Calu3 (cell line): ENCODE data around the gene MAP3K20. TPM values are rescaled to one million over a fixed set of nuclear protein-coding genes. Genes with fewer than 3 reads are reported as not detected.
A peak's percentile ranks its signal among the peaks of the same experiment; 100 is the strongest.

Experiments used
- BruUV-seq: library from RNA; stranded (reverse); fragments of 400-500 nt; replicated peaks from 2 replicates; lab custom pipeline; 2021; lab: Mats Ljungman, UMichigan
- CTCF ChIA-PET: fragments of 300-600 bp; sonication (Branson Sonifier 250); formaldehyde crosslinking; loops from one replicate; lab custom pipeline; 2022; ENCODE audit warnings: antibody characterized with exemption; lab: Charles Lee
- DNase-seq: peaks from one replicate; pipeline ENCODE4 v3.0.0; 2022
- H3K27ac Mint-ChIP-seq: one replicate; pipeline ENCODE4 v1.8.0; 2022; ENCODE audit warnings: mixed read lengths; ENCODE audit not compliant: unreplicated experiment
- H3K27me3 Mint-ChIP-seq: one replicate; pipeline ENCODE4 v1.8.0; 2022; ENCODE audit warnings: mixed read lengths; ENCODE audit not compliant: unreplicated experiment
- H3K36me3 Mint-ChIP-seq: one replicate; pipeline ENCODE4 v1.8.0; 2022; ENCODE audit warnings: mild to moderate bottlenecking, moderate library complexity, mixed read lengths; ENCODE audit not compliant: insufficient read depth, unreplicated experiment
- H3K4me1 Mint-ChIP-seq: one replicate; pipeline ENCODE4 v1.8.0; 2022; ENCODE audit warnings: mild to moderate bottlenecking, low read depth, mixed read lengths; ENCODE audit not compliant: unreplicated experiment
- H3K4me3 Mint-ChIP-seq: one replicate; pipeline ENCODE4 v1.8.0; 2022; ENCODE audit warnings: mild to moderate bottlenecking, low read depth, moderate library complexity, mixed read lengths; ENCODE audit not compliant: unreplicated experiment
- H3K9me3 Mint-ChIP-seq: one replicate; pipeline ENCODE4 v1.8.0; 2022; ENCODE audit warnings: low read depth, mixed read lengths; ENCODE audit not compliant: unreplicated experiment
- intact Hi-C: fragments of 100-400 bp; cut with micrococcal nuclease; formaldehyde crosslinking; loops from one replicate; pipeline ENCODE4 v1.10.0; 2022; ENCODE audit not compliant: unreplicated experiment
- total RNA-seq: library from RNA; stranded (reverse); gene quantifications from 2 replicates; pipeline ENCODE4 v1.2.3, GENCODE V29; 2022
- TF ChIP-seq, protein P1 (sequence below): fragments of 200-600 bp; IDR thresholded peaks from one replicate; pipeline ENCODE4 v1.8.0; 2022; ENCODE audit warnings: antibody characterized with exemption; ENCODE audit not compliant: unreplicated experiment

The MAP3K20 gene
- total RNA-seq, 1 experiment from 2014 or later, result 37.0 TPM

DNA sequence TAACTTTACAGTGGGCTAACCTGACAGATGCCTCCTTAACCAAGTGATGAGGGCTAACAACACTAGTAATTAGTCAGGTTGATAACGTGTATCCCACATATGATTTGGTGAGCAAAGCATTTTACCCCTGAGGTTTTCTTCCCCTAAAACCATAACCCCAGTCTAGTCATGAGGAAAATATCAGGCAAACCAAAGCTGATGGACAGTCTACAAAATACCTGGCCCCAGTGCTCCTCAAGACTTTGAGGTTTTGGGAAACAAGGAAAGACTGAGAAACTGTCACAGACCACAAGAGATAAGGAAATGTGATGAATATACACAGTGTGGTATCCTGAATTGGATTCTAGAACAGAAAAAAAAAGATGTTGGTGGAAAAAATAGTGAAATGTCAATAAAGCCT, 28.5 kb downstream of the MAP3K20 start:
- intact Hi-C loops, result no loop called here
- H3K36me3 Mint-ChIP-seq, result no peaks in the 10 kb centered on the region
- no peak overlapping the region for H3K27ac Mint-ChIP-seq
- DNase-seq, result no peak
- BruUV-seq, result no TSS peak
- no peaks in the 10 kb centered on the region for H3K9me3 Mint-ChIP-seq
- no peaks in the 10 kb centered on the region for H3K27me3 Mint-ChIP-seq
- CTCF ChIA-PET, result no interaction called here
- no peak overlapping the region for H3K4me3 Mint-ChIP-seq
- TF ChIP-seq, protein P1, sequence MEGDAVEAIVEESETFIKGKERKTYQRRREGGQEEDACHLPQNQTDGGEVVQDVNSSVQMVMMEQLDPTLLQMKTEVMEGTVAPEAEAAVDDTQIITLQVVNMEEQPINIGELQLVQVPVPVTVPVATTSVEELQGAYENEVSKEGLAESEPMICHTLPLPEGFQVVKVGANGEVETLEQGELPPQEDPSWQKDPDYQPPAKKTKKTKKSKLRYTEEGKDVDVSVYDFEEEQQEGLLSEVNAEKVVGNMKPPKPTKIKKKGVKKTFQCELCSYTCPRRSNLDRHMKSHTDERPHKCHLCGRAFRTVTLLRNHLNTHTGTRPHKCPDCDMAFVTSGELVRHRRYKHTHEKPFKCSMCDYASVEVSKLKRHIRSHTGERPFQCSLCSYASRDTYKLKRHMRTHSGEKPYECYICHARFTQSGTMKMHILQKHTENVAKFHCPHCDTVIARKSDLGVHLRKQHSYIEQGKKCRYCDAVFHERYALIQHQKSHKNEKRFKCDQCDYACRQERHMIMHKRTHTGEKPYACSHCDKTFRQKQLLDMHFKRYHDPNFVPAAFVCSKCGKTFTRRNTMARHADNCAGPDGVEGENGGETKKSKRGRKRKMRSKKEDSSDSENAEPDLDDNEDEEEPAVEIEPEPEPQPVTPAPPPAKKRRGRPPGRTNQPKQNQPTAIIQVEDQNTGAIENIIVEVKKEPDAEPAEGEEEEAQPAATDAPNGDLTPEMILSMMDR, result no peak
- H3K4me1 Mint-ChIP-seq, result peaks cover 41% of the 10 kb centered on the region

DNA sequence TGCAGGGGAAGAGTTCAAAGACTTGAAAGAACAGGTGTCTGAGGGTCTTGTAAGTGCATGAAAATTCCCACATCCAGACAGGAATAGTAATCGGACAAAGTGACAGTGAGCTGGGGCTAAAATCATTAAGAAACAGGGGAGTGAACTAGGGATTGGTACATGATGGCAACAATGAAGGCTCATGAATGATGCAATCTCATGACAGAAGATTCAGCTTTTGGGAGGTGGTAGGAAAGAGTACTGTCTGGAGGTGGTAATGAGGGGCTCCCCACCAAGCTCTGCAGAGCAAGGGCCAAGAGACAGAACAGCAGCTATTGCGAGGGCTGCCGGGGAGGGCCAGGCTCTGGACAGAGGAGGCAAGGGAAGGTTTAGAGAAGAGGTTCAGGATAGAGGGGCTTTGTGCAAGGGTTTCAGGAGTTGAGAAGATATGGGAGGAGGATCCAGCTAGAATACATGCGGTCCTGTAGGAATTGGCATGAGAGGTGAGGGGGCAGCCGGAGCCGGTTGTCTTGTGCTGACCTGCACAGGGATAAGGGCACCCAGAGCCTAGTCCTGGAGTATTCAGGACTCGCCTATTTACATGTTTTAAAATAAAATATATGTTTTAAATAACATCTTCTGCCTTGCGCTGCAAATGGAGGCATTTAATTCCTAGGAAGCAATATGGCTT, 31.4 kb downstream of the MAP3K20 start:
- intact Hi-C loops, result no loop called here
- H3K36me3 Mint-ChIP-seq, result no peaks in the 10 kb centered on the region
- peaks cover 46% of the 10 kb centered on the region for H3K4me1 Mint-ChIP-seq
- no TSS peak for BruUV-seq
- H3K4me3 Mint-ChIP-seq, result no peak overlapping the region
- CTCF ChIA-PET, result interaction anchor here (0.6 kb wide), 1 partner anchor 72 kb away, joined by 3 read pairs; no protein-coding TSS in a partner anchor
- peak overlapping the region; percentile 50 for H3K27ac Mint-ChIP-seq
- TF ChIP-seq, protein P1, result no peak
- no peak for DNase-seq
- no peaks in the 10 kb centered on the region for H3K27me3 Mint-ChIP-seq
- H3K9me3 Mint-ChIP-seq, result no peaks in the 10 kb centered on the region

DNA sequence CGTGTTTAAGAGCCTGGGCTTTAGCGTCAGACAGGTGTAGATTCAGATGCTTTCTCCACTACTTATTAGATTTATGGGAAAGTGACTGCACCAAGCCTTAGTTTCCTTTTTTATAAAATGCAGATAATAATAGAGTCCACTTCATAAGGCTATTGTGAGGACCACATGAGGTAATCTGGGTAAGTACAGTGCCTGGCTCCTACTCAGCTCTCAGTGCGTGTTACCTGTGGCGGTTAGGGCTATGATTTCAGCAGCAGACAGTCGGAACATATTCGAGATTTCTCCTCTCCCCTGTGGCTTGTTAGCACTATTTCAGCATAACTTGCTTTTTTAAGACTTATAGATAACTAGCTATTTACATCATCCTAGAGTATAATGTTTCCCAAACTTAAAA, 32.0 kb downstream of the MAP3K20 start:
- TF ChIP-seq, protein P1, result no peak
- intact Hi-C loops, result no loop called here
- no peak overlapping the region for H3K4me3 Mint-ChIP-seq
- BruUV-seq, result no TSS peak
- H3K9me3 Mint-ChIP-seq, result no peaks in the 10 kb centered on the region
- CTCF ChIA-PET, result no interaction called here
- no peaks in the 10 kb centered on the region for H3K36me3 Mint-ChIP-seq
- DNase-seq, result no peak
- H3K4me1 Mint-ChIP-seq, result peaks cover 46% of the 10 kb centered on the region
- H3K27ac Mint-ChIP-seq, result no peak overlapping the region
- no peaks in the 10 kb centered on the region for H3K27me3 Mint-ChIP-seq

DNA sequence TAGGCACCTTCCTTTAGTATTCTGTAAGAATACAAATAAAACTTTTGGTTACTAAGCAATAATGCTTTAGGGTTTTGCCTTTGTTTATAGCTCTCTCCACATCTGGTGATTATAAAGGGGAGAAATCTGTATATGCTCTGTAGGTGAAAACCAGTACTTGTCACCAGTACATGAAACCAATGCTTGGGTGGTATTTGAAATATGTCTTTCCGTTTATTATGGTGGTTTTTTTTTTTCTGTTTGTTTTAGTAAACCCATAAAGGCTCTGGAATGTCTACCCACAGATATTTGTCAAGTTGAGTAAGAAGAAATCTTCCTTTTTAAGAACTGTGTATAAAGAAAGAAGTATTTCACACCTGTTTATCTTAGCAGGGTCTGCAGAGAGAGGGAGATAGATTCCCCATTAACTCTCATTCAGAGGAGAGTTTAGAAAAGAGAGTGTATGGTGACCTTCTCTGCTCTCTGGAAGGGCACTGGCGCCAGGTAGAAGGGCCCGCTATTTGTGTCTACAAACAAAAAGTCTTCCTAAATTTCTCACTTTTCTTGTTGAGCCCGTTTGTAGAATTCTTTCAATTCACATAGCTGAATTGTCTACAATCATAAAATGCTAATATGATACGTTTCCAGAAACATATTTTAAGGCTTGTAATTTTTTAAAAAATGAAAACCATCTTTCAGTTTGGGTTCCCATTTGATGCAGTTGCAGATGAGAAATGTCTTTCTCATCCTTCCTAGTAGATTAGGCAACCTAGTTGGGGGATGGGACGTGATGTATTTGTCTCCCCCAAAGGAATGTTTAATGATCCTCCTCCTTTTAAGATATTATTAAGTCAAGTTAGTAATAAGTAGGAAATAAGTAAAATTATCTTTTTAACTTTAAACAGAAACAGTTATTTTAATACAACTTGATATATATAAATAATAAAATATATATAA, 33.9 kb downstream of the MAP3K20 start:
- peak overlapping the region; percentile 39 for H3K27ac Mint-ChIP-seq
- no peaks in the 10 kb centered on the region for H3K36me3 Mint-ChIP-seq
- no peak overlapping the region for H3K4me3 Mint-ChIP-seq
- peaks cover 2% of the 10 kb centered on the region for H3K9me3 Mint-ChIP-seq
- intact Hi-C loops, result no loop called here
- BruUV-seq, result no TSS peak
- H3K4me1 Mint-ChIP-seq, result peaks cover 42% of the 10 kb centered on the region
- TF ChIP-seq, protein P1, result no peak
- DNase-seq, result no peak
- CTCF ChIA-PET, result no interaction called here
- H3K27me3 Mint-ChIP-seq, result no peaks in the 10 kb centered on the region
